ENCODE data around the gene OR56A3. TPM values are rescaled to one million over a fixed set of nuclear protein-coding genes. Genes with fewer than 3 reads are reported as not detected.

Gene OR56A3
- not detected in 5 replicates for total RNA-seq (2022; extraction: Qiagen RNA extraction; ENCODE audit: low read depth)

GRCh38 chr11:5941951-5942350 is at the start of gene OR56A3:
OR56A3 (plus strand) TSS chr11:5942251; CDS start chr11:5947347, 5,096 bp downstream.

GRCh38 chr11:5892908-5893307 is 49.1 kb upstream of the OR56A3 start, which contains the start of gene OR52E5:
OR52E5 (plus strand) TSS chr11:5893208; CDS start chr11:5900777, 7,569 bp downstream.

GRCh38 chr11:5968394-5968793 is 26.3 kb downstream of the OR56A3 start, which contains the start of gene OR56A5:
OR56A5 (minus strand) TSS chr11:5968494; CDS start chr11:5968494, 0 bp downstream.

GRCh38 chr11:5986885-5987284 is 44.8 kb downstream of the OR56A3 start, which contains the start of gene OR52L1:
OR52L1 (minus strand) TSS chr11:5986985; CDS start chr11:5986930, 55 bp downstream.

Other genes with a start within 250 kb of the OR56A3 start
- gene OR56B1, start 205.8 kb upstream of the OR56A3 start, total RNA-seq (2022; extraction: Qiagen RNA extraction; ENCODE audit: low read depth), result not detected in 5 replicates
- not detected in 5 replicates for gene OR52N4, start 188.0 kb upstream of the OR56A3 start, total RNA-seq (2022; extraction: Qiagen RNA extraction; ENCODE audit: low read depth)
- not detected in 5 replicates for gene OR52N5, start 158.9 kb upstream of the OR56A3 start, total RNA-seq (2022; extraction: Qiagen RNA extraction; ENCODE audit: low read depth)
- gene OR52N1, start 151.0 kb upstream of the OR56A3 start, total RNA-seq (2022; extraction: Qiagen RNA extraction; ENCODE audit: low read depth), result not detected in 5 replicates
- gene OR52N2, start 133.3 kb upstream of the OR56A3 start, total RNA-seq (2022; extraction: Qiagen RNA extraction; ENCODE audit: low read depth), result not detected in 5 replicates
- not detected in 5 replicates for gene OR52E6, start 100.4 kb upstream of the OR56A3 start, total RNA-seq (2022; extraction: Qiagen RNA extraction; ENCODE audit: low read depth)
- gene OR52E8, start 84.6 kb upstream of the OR56A3 start, total RNA-seq (2022; extraction: Qiagen RNA extraction; ENCODE audit: low read depth), result not detected in 5 replicates
- not detected in 5 replicates for gene OR52E4, start 61.6 kb upstream of the OR56A3 start, total RNA-seq (2022; extraction: Qiagen RNA extraction; ENCODE audit: low read depth)
- gene OR52E5, start 49.0 kb upstream of the OR56A3 start, total RNA-seq (2022; extraction: Qiagen RNA extraction; ENCODE audit: low read depth), result not detected in 5 replicates
- gene OR56A5, start 26.2 kb downstream of the OR56A3 start, total RNA-seq (2022; extraction: Qiagen RNA extraction; ENCODE audit: low read depth), result not detected in 5 replicates
- gene OR52L1, start 44.7 kb downstream of the OR56A3 start, total RNA-seq (2022; extraction: Qiagen RNA extraction; ENCODE audit: low read depth), result not detected in 5 replicates
- not detected in 5 replicates for gene OR56A4, start 64.7 kb downstream of the OR56A3 start, total RNA-seq (2022; extraction: Qiagen RNA extraction; ENCODE audit: low read depth)
- not detected in 5 replicates for gene OR56A1, start 88.5 kb downstream of the OR56A3 start, total RNA-seq (2022; extraction: Qiagen RNA extraction; ENCODE audit: low read depth)
- gene OR56B4, start 165.4 kb downstream of the OR56A3 start, total RNA-seq (2022; extraction: Qiagen RNA extraction; ENCODE audit: low read depth), result not detected in 5 replicates
- gene OR52B2, start 228.1 kb downstream of the OR56A3 start, total RNA-seq (2022; extraction: Qiagen RNA extraction; ENCODE audit: low read depth), result not detected in 5 replicates